Panc1 (cell line): ENCODE measurements around the gene GPR37L1. TPM values are rescaled to one million over a fixed set of nuclear protein-coding genes. Genes with fewer than 3 reads are reported as not detected.

Experiments used
- ATAC-seq: fragments of 200-7000 bp; cut with Tn5 transposase; 2 replicates; pipeline ENCODE4 v1.9.1; 2020; ENCODE audit warnings: mild to moderate bottlenecking, moderate library complexity
- BruUV-seq: library from RNA; stranded (reverse); fragments of 400-500 nt; replicated peaks from 2 replicates; lab custom pipeline; 2021; lab: Mats Ljungman, UMichigan
- CTCF ChIA-PET: fragments of 300-600 bp; sonication (Branson Sonifier 250); formaldehyde crosslinking; loops from one replicate; lab custom pipeline; 2022; ENCODE audit warnings: antibody characterized with exemption; lab: Charles Lee
- POLR2A ChIA-PET: fragments of 300-600 bp; sonication (Branson Sonifier 250); formaldehyde crosslinking; loops from one replicate; lab custom pipeline; 2022; ENCODE audit warnings: antibody characterized with exemption; lab: Charles Lee
- DNase-seq: peaks from one replicate; pipeline ENCODE4 v3.0.0-alpha.2; 2010; ENCODE audit warnings: low read depth, low spot score
- H3K27ac ChIP-seq: 2 replicates; pipeline ENCODE4 v1.5.1; 2011; ENCODE audit warnings: mild to moderate bottlenecking, low read length, inconsistent platforms
- H3K27me3 ChIP-seq: fragments of 200-500 bp; sonication (Bioruptor generic); 2 replicates; pipeline ENCODE4 v1.6.0; 2014; ENCODE audit warnings: low read length, inconsistent platforms; ENCODE audit not compliant: control insufficient read depth, insufficient read depth
- H3K36me3 ChIP-seq: fragments of 200-500 bp; sonication (Bioruptor generic); 2 replicates; pipeline ENCODE4 v1.5.1; 2014; ENCODE audit warnings: inconsistent platforms, mild to moderate bottlenecking, low read length, moderate library complexity; ENCODE audit not compliant: control insufficient read depth, insufficient read depth
- H3K4me1 ChIP-seq: 2 replicates; pipeline ENCODE4 v1.5.1; 2011; ENCODE audit warnings: inconsistent platforms, mild to moderate bottlenecking, low read length, moderate library complexity; ENCODE audit not compliant: control insufficient read depth, insufficient read depth
- H3K4me3 ChIP-seq, 2 experiments: 2 replicates each; pipeline ENCODE4 v1.5.1; 2011 to 2012; ENCODE audit warnings: low read depth in 2 of 2, low read length in 2 of 2, mild to moderate bottlenecking in 2 of 2, inconsistent platforms in 1 of 2, moderate library complexity in 1 of 2
- H3K9me3 ChIP-seq: fragments of 200-500 bp; sonication (Bioruptor generic); 2 replicates; pipeline ENCODE4 v1.5.1; 2014; ENCODE audit warnings: low read depth, mild to moderate bottlenecking, inconsistent platforms, low read length, moderate library complexity; ENCODE audit not compliant: control insufficient read depth, insufficient read depth
- CTCF ChIP-seq: fragments of 450-650 bp; IDR thresholded peaks from 2 replicates; pipeline ENCODE4 v1.5.1; 2017; ENCODE audit warnings: mild to moderate bottlenecking
- POLR2AphosphoS5 ChIP-seq: IDR thresholded peaks from 2 replicates; pipeline ENCODE4 v1.6.1; 2012; ENCODE audit warnings: mild to moderate bottlenecking, low read depth, low read length, moderate library complexity
- REST ChIP-seq, 2 experiments: IDR thresholded peaks; 2 replicates each; pipeline ENCODE4 v1.6.1; 2011 to 2012; ENCODE audit warnings: low read depth in 2 of 2, control low read depth in 1 of 2, low read length in 1 of 2, mild to moderate bottlenecking in 1 of 2, moderate library complexity in 1 of 2; ENCODE audit not compliant: insufficient read depth in 1 of 2
- SIN3A ChIP-seq: IDR thresholded peaks from 2 replicates; pipeline ENCODE4 v1.6.1; 2012; ENCODE audit warnings: low read depth, mild to moderate bottlenecking, low read length, moderate library complexity, borderline replicate concordance; ENCODE audit not compliant: insufficient read depth
- TCF7L2 ChIP-seq: IDR thresholded peaks from 2 replicates; pipeline ENCODE4 v1.6.1; 2011; ENCODE audit warnings: mild to moderate bottlenecking, low read depth, low read length, inconsistent platforms
- in situ Hi-C: cut with HindIII; loops from 2 replicates; pipeline ENCODE4 v1.10.0; 2016; ENCODE audit warnings: low sequenced_read_pairs, low pct_unique_long_range_greater_than_20kb
- intact Hi-C: fragments of 100-400 bp; cut with micrococcal nuclease; formaldehyde crosslinking; loops from one replicate; pipeline ENCODE4 v1.10.0; 2022; ENCODE audit not compliant: unreplicated experiment
- total RNA-seq: library from RNA; stranded (reverse); gene quantifications from one replicate; pipeline ENCODE4 v1.2.1, GENCODE V29; 2021; ENCODE audit not compliant: unreplicated experiment

The GPR37L1 gene
- total RNA-seq, 1 experiment from 2014 or later = 0.44 TPM

- no peaks in the 10 kb centered on the region for H3K36me3 ChIP-seq
- CTCF ChIA-PET = interaction anchor here (0.7 to 1.1 kb wide), 2 partner anchors 104 to 120 kb away, joined by 3 read pairs; no protein-coding TSS in a partner anchor
- intact Hi-C loops (no loop called here), in situ Hi-C loops (no loop called here)
- DNase-seq (no peak), ATAC-seq (no peak)
- BruUV-seq = no TSS peak
- H3K27ac ChIP-seq = no peak overlapping the region
- POLR2A ChIA-PET = no interaction called here
- H3K4me3 ChIP-seq = no peak overlapping the region
- no peaks in the 10 kb centered on the region for H3K27me3 ChIP-seq
- no peaks in the 10 kb centered on the region for H3K9me3 ChIP-seq
- H3K4me1 ChIP-seq = peaks cover 5% of the 10 kb centered on the region; the same call in 1 of the 2 replicates
- TF ChIP-seq POLR2AphosphoS5 = no peak
- TF ChIP-seq TCF7L2 = no peak
- TF ChIP-seq SIN3A = no peak
- TF ChIP-seq CTCF = no peak
- no peak for TF ChIP-seq REST (IDR thresholded peaks at IDR 0.05; ENCODE audit: insufficient read depth in 1 of 2, low read depth in 2 of 2, low read length in 1 of 2)
These were observed 5.3 kb downstream of the GPR37L1 start for GRCh38 chr1:202127836-202128622.

GRCh38 chr1:202129453-202130296 is 7.0 kb downstream of the GPR37L1 start:
- no TSS peak for BruUV-seq
- ChIA-PET CTCF (interaction anchor here (1.3 kb wide), 1 partner anchor 130 kb away, joined by 3 read pairs; no protein-coding TSS in a partner anchor), POLR2A (interaction anchor here (1.1 kb wide), 1 partner anchor 130 kb away, joined by 5 read pairs; no protein-coding TSS in a partner anchor)
- ATAC-seq = no peak
- Histone ChIP-seq H3K4me3 (no peak overlapping the region), H3K36me3 (peaks cover 2% of the 10 kb centered on the region; the same call in 1 of the 2 replicates), H3K4me1 (peaks cover 5% of the 10 kb centered on the region; the same call in 1 of the 2 replicates), H3K9me3 (no peaks in the 10 kb centered on the region), H3K27ac (no peak overlapping the region), H3K27me3 (no peaks in the 10 kb centered on the region)
- intact Hi-C loops (no loop called here), in situ Hi-C loops (no loop called here)
- no peak for DNase-seq
- TF ChIP-seq SIN3A (no peak), CTCF (no peak), TCF7L2 (no peak), REST (IDR thresholded peaks at IDR 0.05; ENCODE audit: insufficient read depth in 1 of 2, low read depth in 2 of 2, low read length in 1 of 2) (no peak), POLR2AphosphoS5 (no peak)
